ENCODE data around the gene PLA2G4B.

GRCh38 chr15:41882689-41883483, 44.2 kb downstream of the PLA2G4B start:
- TF ChIP-seq CTCF (IDR thresholded peaks at IDR 0.05): no peak
- TF ChIP-seq EZH2 (IDR thresholded peaks at IDR 0.05; ENCODE audit: borderline replicate concordance, insufficient read depth, low read depth, low read length, poor library complexity, severe bottlenecking): no peak
